HAP-1 (cell line): ENCODE data around the gene MYCBP2.
"Not testable (repeated sequence)": the region's sequence is repeated elsewhere in the genome, so short reads cannot be mapped to it uniquely, and the experiment has no call there.

Source experiments
- DNase-seq, 2 experiments: peaks; one replicate each; pipeline ENCODE4 v3.0.0-alpha.2; 2016 to 2020; ENCODE audit warnings: low spot score in 2 of 2
- H3K27me3 ChIP-seq: fragments of 250-450 bp; sonication (Bioruptor Pico); 2 replicates; pipeline ENCODE4 v1.5.1; 2020; ENCODE audit warnings: low read depth, mild to moderate bottlenecking, moderate library complexity
- H3K36me3 ChIP-seq: fragments of 250-450 bp; sonication (Bioruptor Pico); replicated peaks from 2 replicates; pipeline ENCODE4 v1.5.1; 2020; ENCODE audit warnings: mild to moderate bottlenecking
- H3K4me1 ChIP-seq: fragments of 250-450 bp; sonication (Bioruptor Pico); 2 replicates; pipeline ENCODE4 v1.5.1; 2020; ENCODE audit warnings: mild to moderate bottlenecking
- H3K4me3 ChIP-seq: fragments of 250-450 bp; sonication (Bioruptor Pico); 2 replicates; pipeline ENCODE4 v1.5.1; 2020; ENCODE audit warnings: mild to moderate bottlenecking, moderate library complexity
- H3K9me3 ChIP-seq: fragments of 250-450 bp; sonication (Bioruptor Pico); 2 replicates; pipeline ENCODE4 v1.5.1; 2020; ENCODE audit warnings: mild to moderate bottlenecking, moderate library complexity
- in situ Hi-C: fragments of 300-500 bp; cut with MboI; formaldehyde crosslinking; loops from 3 replicates; pipeline ENCODE4 v1.14.3; 2020; ENCODE audit warnings: low sequenced_read_pairs, inconsistent platforms, mixed read lengths

Gene MYCBP2

GRCh38 chr13:77350811-77351210 lies 23.9 kb upstream of the MYCBP2 start:
- H3K9me3 ChIP-seq: no peaks in the 10 kb centered on the region
- in situ Hi-C loops: no loop called here
- no peak overlapping the region for H3K4me3 ChIP-seq
- H3K36me3 ChIP-seq: no peaks in the 10 kb centered on the region
- no peaks in the 10 kb centered on the region for H3K27me3 ChIP-seq
- no peak for DNase-seq
- no peaks in the 10 kb centered on the region for H3K4me1 ChIP-seq

DNA sequence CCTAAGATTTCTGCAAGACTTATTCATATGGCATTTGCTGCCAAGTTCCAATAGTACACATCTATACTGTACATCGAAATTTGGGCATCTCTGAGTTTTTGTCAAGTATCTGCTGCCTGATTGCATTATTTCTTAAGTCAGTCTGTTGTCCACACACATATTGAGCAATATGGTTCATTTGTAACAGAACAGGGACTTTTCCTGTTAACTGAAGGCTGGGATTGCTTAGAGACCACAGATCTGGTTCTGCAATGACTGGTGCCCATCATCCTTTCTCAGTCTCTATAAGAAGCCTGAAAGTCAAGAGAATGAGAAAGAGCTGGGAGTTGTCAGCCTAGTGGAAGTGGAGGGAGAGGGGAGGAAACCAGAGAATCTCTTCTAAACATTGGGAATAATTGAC lies 22.5 kb upstream of the MYCBP2 start:
- H3K4me1 ChIP-seq: no peaks in the 10 kb centered on the region
- no peaks in the 10 kb centered on the region for H3K9me3 ChIP-seq
- H3K36me3 ChIP-seq: no peaks in the 10 kb centered on the region
- in situ Hi-C loops: no loop called here
- H3K4me3 ChIP-seq: no peak overlapping the region
- no peak for DNase-seq
- H3K27me3 ChIP-seq: no peaks in the 10 kb centered on the region

DNA sequence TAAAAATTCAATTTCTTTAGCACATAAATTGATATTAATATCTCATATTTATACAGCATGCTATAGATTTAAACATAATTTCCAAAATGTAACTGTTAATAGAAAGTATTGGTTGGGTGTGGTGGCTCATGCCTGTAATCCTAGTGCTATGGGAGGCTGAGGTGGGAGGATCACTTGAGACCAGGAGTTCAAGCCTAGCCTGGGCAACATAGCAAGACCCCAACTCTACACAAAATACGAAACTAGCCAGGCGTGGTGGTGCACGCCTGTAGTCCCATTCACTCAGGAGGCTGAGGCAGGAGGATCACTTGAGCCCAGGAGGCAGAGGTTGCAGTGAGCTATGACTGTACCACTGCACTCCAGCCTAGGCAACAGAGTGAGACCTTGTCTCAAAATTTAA lies 20.5 kb upstream of the MYCBP2 start:
- H3K4me1 ChIP-seq, DNase-seq, H3K36me3 ChIP-seq, H3K9me3 ChIP-seq, in situ Hi-C loops, H3K27me3 ChIP-seq, H3K4me3 ChIP-seq: not testable (repeated sequence)

DNA sequence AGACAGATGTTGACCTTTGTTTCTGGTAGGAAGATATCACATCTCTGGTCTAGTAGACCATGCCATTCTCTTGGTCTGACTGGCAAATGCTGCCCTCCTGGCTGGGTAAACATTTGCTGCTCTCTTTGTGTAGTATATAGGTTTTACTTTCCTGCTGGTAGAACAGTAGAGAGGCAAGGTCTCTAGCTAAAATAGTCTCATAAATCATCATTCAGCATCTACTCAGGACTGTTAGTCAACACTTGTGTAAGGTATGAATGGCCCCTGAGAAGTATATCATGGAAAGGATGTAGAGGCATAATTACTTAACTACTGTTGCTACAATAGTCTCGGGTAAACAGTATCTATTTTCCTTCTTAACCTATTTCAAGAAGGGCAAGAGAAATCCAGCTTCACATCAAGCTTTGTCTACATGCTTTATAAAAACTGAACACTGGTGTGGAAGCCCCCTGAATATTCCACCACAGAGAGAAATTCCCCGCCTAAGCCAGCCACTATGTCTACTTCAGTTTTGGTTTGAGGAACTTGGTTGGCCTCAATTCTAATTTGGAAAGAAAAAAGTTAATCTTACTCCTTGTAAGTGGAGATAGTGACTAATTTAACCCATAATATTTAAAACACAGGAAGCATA lies 18.4 kb upstream of the MYCBP2 start:
- in situ Hi-C loops: no loop called here
- no peaks in the 10 kb centered on the region for H3K4me1 ChIP-seq

GRCh38 chr13:77343841-77344240 lies 16.9 kb upstream of the MYCBP2 start:
- H3K4me3 ChIP-seq: no peak overlapping the region
- H3K4me1 ChIP-seq: no peaks in the 10 kb centered on the region
- no peaks in the 10 kb centered on the region for H3K36me3 ChIP-seq
- in situ Hi-C loops: no loop called here
- no peak for DNase-seq
- no peaks in the 10 kb centered on the region for H3K9me3 ChIP-seq
- no peaks in the 10 kb centered on the region for H3K27me3 ChIP-seq

More for the DNA sequence above, 18.4 kb upstream of the MYCBP2 start:
- Histone ChIP-seq H3K36me3 (no peaks in the 10 kb centered on the region), H3K27me3 (no peaks in the 10 kb centered on the region), H3K9me3 (no peaks in the 10 kb centered on the region), H3K4me3 (no peak overlapping the region)
- DNase-seq: no peak

- in situ Hi-C loops: no loop called here
- Histone ChIP-seq H3K9me3 (no peaks in the 10 kb centered on the region), H3K36me3 (no peaks in the 10 kb centered on the region), H3K4me1 (no peaks in the 10 kb centered on the region), H3K4me3 (no peak overlapping the region), H3K27me3 (no peaks in the 10 kb centered on the region)
- no peak for DNase-seq
Observed at GRCh38 chr13:77339408-77339807, 12.5 kb upstream of the MYCBP2 start.

DNA sequence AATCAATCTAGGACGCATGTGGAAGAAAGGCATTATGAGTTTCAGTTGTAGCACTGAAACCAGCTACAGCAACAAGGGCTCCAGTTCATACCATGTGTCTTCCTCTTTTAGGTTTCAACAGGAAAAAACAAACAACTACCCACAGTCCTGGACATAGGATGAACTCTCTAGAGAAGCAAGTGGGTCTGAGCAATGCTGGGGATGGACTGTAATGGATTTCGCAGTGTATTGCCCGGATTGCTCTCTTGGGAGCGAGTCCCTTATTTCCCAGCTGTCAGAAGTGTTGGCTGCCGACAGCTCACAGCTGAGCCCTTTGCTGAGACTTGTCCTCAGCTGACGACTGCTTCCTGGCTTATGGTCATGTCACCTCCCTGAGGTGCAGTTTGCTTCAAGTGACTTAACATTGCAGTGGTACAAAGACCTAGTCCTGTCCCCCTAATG lies 12.1 kb upstream of the MYCBP2 start:
- H3K9me3 ChIP-seq: no peaks in the 10 kb centered on the region
- in situ Hi-C loops: no loop called here
- no peak overlapping the region for H3K4me3 ChIP-seq
- DNase-seq: no peak
- H3K27me3 ChIP-seq: no peaks in the 10 kb centered on the region
- no peaks in the 10 kb centered on the region for H3K4me1 ChIP-seq
- no peaks in the 10 kb centered on the region for H3K36me3 ChIP-seq

- in situ Hi-C loops: no loop called here
- Histone ChIP-seq H3K4me3 (no peak overlapping the region), H3K4me1 (no peaks in the 10 kb centered on the region), H3K27me3 (no peaks in the 10 kb centered on the region), H3K36me3 (no peaks in the 10 kb centered on the region), H3K9me3 (no peaks in the 10 kb centered on the region)
- DNase-seq: no peak
Observed at GRCh38 chr13:77338329-77338728, 11.4 kb upstream of the MYCBP2 start.

GRCh38 chr13:77337159-77337558 lies 10.3 kb upstream of the MYCBP2 start:
- no peaks in the 10 kb centered on the region for H3K4me1 ChIP-seq
- H3K4me3 ChIP-seq: no peak overlapping the region
- in situ Hi-C loops: no loop called here
- H3K27me3 ChIP-seq: no peaks in the 10 kb centered on the region
- DNase-seq: no peak
- no peaks in the 10 kb centered on the region for H3K9me3 ChIP-seq
- H3K36me3 ChIP-seq: no peaks in the 10 kb centered on the region

GRCh38 chr13:77335543-77335942 lies 8.6 kb upstream of the MYCBP2 start:
- no peak for DNase-seq
- in situ Hi-C loops: no loop called here
- H3K4me3 ChIP-seq: no peak overlapping the region
- H3K9me3 ChIP-seq: no peaks in the 10 kb centered on the region
- peaks cover 3% of the 10 kb centered on the region for H3K4me1 ChIP-seq
- no peaks in the 10 kb centered on the region for H3K36me3 ChIP-seq
- no peaks in the 10 kb centered on the region for H3K27me3 ChIP-seq

DNA sequence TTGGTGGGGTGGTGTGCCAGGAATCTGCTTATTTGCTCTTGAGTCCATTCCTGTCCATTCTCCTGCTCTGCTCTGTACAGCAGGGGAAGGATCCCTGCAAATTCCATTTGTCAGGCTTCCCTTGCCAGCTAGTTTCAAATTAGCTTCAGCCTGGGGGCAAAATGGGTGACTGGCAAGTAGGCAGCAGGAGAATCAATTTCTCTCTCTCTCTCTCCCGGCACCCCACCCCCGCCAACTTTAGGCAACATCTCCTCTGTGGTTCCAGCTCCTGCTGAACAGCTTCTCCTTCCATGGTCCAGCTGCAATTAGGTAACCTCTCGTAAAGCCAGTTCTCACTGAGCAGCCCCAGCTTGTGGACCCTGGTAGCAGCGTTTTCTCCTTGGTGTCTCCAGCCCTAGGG lies 6.7 kb upstream of the MYCBP2 start:
- Histone ChIP-seq H3K4me3 (no peak overlapping the region), H3K4me1 (peaks cover 13% of the 10 kb centered on the region), H3K27me3 (no peaks in the 10 kb centered on the region), H3K36me3 (no peaks in the 10 kb centered on the region), H3K9me3 (no peaks in the 10 kb centered on the region)
- no peak for DNase-seq
- in situ Hi-C loops: no loop called here

- H3K9me3 ChIP-seq: no peaks in the 10 kb centered on the region
- DNase-seq: no peak
- H3K4me1 ChIP-seq: peaks cover 26% of the 10 kb centered on the region
- H3K4me3 ChIP-seq: no peak overlapping the region
- no peaks in the 10 kb centered on the region for H3K36me3 ChIP-seq
- H3K27me3 ChIP-seq: no peaks in the 10 kb centered on the region
- in situ Hi-C loops: no loop called here
Observed at GRCh38 chr13:77331421-77331820, 4.5 kb upstream of the MYCBP2 start.

- H3K9me3 ChIP-seq: no peaks in the 10 kb centered on the region
- H3K4me1 ChIP-seq: peaks cover 26% of the 10 kb centered on the region
- peak overlapping the region; percentile 62 for H3K4me3 ChIP-seq
- in situ Hi-C loops: loop anchor here (5.0 kb wide), 1 partner anchor 147 kb away; no protein-coding TSS in a partner anchor
- no peak for DNase-seq
- no peaks in the 10 kb centered on the region for H3K27me3 ChIP-seq
- no peaks in the 10 kb centered on the region for H3K36me3 ChIP-seq
Observed at GRCh38 chr13:77329911-77330584, 3.2 kb upstream of the MYCBP2 start.

DNA sequence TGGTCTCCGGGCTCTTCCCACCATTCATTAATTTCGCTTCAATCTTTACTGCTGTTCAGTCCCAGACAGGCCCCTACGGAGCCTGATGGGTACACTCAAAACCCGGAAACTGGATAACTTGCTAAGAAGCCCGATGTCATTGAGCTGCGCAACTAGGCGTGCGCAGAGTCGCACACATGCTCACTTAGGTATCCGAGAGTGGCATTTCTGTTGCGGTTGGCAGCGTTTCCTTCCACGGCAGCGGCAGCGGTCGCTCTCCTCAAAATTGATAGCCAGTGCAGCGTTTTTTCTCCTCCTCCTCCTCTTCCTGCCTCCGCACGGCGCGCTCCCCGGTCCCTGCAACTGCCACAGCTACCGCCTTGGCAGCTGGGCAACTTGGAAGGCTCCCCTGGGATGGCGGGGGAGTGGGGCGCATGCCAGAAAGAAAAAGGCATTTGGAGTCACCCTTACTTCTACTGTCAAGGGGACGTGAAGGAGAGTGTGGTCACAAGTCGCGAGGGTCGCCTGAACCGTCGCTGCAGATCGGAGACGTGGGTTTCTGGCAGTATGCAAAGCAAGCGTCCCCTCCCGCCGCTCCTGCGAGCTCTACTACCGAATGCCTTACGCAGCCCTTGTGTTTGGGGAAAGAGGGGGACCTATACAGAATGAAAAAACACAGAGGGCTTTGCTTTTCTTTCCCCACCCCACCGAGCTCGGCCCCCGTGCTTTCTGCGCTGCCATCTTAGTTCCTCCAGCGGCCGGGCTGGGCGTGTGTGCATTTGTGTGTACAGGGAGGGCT lies 2.4 kb upstream of the MYCBP2 start:
- peak; percentile 88 to 94 for DNase-seq
- Histone ChIP-seq H3K36me3 (no peaks in the 10 kb centered on the region), H3K4me3 (peak overlapping the region; percentile 62), H3K4me1 (peaks cover 26% of the 10 kb centered on the region), H3K9me3 (no peaks in the 10 kb centered on the region), H3K27me3 (no peaks in the 10 kb centered on the region)
- in situ Hi-C loops: loop anchor here (5.0 kb wide), 1 partner anchor 148 kb away; no protein-coding TSS in a partner anchor
